ENCODE results near the gene ADAMTSL1.
"Not testable (repeated sequence)": the region's sequence is repeated elsewhere in the genome, so short reads cannot be mapped to it uniquely, and the experiment has no call there.

Gene ADAMTSL1

GRCh38 chr9:18874990-18875389 is 401.0 kb downstream of the ADAMTSL1 start:
- DNase-seq = not testable (repeated sequence)

DNA sequence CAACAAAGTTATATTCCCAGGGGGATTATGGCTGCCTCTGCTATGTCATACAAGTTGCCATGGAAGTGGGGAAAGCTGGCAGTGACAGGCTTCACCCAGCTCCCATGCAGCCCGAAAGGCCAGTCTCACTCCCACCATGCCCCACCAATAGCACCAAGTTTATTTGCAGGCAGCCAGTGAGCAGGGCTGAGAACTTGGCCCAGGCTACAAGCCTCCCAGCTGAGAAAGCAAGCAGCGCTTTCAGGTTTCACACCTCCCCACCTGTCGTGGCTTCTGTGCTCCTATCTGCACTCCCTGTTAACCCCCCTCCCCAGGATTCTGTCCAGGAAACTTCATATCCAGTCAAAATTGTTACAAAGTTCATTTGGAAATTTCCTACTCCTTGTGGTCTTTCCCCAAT is 404.0 kb downstream of the ADAMTSL1 start:
- no peak for DNase-seq

DNA sequence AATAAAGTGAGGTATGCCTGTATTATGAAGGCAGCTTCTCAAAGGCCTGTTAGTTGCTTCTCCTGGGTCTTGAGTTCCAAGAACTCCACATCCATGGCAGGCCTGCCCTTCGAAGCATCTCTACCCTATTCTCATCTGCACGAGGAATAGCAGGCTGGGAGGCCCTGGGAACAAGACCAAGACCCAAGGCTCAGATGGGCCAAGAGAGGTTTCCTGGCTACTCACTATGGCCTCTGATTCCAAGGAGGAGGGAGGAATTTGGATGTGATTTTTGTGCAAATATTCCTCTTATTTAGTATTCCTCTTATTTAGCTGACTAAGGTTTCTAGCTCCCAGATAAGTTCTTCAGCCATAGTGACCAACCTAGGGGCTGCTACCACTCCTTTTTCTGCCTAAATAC is 407.8 kb downstream of the ADAMTSL1 start:
- DNase-seq = no peak

GRCh38 chr9:18887546-18887945 is 413.6 kb downstream of the ADAMTSL1 start:
- DNase-seq = no peak

DNA sequence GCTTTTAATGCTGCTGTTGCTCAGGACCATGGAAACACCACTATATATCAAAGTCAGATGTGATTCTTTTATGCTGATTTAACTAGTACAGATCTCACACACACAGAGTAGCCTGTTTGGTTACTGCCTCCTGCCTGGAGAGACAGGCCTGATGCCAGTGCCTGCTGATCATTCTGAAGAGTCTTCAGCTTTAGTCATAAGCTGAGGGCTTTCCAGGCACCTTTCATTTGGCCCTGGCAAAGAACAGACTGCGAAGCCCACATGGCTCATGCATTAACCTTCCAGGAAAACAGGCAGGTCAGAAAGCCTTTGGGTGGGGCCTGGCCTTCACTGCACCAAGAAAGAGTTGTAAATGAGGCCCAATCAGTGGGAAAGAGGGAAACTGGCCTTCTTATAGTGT is 414.3 kb downstream of the ADAMTSL1 start:
- DNase-seq = no peak

DNA sequence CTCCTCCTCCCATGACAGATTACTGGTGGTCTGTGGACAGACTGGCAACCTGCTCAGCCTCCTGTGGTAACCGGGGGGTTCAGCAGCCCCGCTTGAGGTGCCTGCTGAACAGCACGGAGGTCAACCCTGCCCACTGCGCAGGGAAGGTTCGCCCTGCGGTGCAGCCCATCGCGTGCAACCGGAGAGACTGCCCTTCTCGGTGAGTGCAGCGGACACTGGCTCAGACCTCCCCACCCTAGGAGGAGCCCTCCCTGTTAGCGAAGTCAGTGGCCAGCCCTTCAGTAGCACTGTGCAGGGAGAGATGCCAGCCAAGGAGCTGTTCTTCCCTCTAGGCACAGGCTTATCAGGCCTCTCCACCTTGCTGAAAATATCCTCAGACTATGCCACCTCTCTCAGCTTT is 415.6 kb downstream of the ADAMTSL1 start:
- no peak for DNase-seq

GRCh38 chr9:18890372-18890771 is 416.4 kb downstream of the ADAMTSL1 start:
- no peak for DNase-seq

- no peak for DNase-seq
Observed at GRCh38 chr9:18891946-18892670, 418.2 kb downstream of the ADAMTSL1 start.

GRCh38 chr9:18893046-18893445 is 419.1 kb downstream of the ADAMTSL1 start:
- peak; percentile 44 for DNase-seq

DNA sequence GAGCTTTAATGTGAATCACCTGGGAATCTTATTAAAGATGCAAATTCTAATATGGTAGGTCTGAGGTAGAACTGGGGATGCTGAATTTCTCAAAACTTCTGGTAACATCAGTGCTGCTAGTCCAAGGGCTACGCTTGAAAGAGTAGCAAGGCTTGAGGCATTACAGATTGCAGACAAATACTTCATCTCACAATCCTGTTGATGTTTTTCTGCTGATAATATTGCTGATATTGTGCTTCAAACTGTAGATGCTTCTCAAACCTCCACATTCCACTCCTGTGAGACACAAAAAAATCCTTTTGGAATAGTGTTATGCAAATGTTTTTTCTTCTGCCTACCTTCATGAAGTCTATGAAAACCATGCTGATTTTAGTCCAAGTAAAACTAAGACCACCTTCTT is 419.5 kb downstream of the ADAMTSL1 start:
- DNase-seq = no peak

- no peak for DNase-seq
Observed at GRCh38 chr9:18896004-18896403, 422.1 kb downstream of the ADAMTSL1 start.

DNA sequence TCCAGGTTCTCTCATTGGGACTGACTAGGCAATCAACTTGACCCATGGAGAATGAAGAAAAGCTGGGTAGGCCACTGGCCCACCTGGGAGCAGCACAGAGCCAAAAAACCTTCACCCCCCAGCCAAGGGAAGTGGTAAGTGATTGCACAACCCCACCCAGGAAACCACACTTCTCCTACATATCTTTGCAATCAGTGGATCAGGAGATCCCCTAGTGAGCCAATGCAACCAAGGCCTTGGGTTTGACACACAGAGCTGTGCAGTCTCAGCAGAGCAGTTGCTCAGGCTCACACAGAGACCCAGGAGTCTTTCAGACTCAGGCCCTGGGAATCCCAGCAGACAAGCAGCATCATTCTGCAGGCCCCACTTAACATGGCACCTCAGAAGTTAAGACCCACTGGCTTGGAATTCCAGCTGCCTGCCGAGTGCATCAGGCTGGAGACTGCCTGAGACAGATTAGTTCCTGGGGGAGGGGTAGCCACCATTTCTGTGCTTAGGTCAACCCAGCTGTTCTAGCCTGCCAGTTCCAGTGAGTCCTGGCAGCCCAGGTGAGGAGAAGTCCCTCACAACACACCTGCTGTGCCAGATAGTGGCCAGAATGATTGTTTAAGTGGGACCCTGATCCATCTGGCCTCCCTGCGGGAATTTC is 422.7 kb downstream of the ADAMTSL1 start:
- DNase-seq = no peak

GRCh38 chr9:18903450-18903849 is 429.5 kb downstream of the ADAMTSL1 start:
- no peak for DNase-seq

- no peak for DNase-seq
Observed at GRCh38 chr9:18905028-18905882, 431.3 kb downstream of the ADAMTSL1 start.

DNA sequence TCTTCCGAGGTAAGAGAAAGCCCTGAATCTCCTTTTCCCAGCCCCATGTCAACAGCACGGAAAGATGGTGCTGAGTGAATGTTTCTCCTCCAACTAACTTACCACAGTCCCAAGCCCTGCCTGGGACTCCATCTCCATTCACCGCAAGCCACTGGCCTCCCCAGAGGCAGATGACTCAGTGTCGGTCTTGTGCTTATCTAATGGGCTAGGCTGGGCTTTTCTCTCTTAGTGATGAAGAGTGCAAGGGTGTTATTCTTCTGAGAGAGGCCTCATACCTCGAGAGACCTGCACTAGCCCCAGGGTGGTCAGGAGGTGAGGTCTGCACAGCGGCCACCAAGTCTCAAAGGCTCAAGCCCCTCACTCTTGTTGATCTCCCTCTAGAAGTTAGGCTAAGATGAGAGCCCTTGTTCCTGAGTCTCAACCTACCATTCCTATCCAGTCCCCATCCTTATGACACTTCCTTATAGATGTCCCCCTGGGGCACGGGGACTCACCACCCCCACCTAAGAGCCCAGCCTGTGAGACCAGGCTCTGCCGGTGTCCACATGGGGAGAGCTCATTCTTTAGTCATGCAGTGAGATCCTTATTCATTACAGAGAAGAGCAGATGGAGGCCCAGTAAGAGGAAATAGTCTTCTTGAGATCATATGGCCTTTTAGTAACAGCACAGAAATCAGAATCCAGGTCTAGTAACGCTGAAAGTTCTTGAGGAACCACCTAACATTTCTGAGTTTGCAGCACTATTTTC is 432.1 kb downstream of the ADAMTSL1 start:
- DNase-seq = no peak

GRCh38 chr9:18906656-18907395 is 432.9 kb downstream of the ADAMTSL1 start:
- no peak for DNase-seq

DNA sequence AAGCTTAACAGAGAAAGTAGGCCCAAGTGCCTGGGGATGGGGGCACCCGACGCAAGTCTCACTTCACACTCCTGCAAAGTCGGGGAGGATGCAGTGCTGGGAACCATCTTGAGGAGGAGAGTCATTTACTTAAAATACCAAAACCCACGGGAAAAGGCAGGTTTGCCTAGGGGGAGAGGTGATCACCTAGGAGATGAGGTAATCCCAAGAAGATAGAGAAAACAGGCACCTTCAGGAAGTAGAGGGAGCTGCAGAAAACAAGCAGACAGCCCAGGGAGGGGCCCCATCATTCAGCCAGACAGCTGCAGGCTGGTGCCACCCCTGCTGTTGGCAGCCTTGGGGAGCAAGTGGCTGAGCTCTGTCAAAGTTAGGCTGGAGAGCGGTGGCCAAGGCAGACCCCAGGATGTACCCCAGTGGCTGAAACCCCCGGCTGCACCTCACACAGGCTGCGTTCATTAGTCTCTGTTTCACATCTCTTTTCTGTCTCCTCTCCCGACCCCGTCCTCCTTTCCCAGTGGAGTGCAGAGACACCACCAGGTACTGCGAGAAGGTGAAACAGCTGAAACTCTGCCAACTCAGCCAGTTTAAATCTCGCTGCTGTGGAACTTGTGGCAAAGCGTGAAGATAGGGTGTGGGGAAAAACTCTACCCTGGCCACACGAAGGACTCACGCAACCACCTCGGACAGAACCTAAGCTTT is 434.1 kb downstream of the ADAMTSL1 start:
- no peak for DNase-seq

DNA sequence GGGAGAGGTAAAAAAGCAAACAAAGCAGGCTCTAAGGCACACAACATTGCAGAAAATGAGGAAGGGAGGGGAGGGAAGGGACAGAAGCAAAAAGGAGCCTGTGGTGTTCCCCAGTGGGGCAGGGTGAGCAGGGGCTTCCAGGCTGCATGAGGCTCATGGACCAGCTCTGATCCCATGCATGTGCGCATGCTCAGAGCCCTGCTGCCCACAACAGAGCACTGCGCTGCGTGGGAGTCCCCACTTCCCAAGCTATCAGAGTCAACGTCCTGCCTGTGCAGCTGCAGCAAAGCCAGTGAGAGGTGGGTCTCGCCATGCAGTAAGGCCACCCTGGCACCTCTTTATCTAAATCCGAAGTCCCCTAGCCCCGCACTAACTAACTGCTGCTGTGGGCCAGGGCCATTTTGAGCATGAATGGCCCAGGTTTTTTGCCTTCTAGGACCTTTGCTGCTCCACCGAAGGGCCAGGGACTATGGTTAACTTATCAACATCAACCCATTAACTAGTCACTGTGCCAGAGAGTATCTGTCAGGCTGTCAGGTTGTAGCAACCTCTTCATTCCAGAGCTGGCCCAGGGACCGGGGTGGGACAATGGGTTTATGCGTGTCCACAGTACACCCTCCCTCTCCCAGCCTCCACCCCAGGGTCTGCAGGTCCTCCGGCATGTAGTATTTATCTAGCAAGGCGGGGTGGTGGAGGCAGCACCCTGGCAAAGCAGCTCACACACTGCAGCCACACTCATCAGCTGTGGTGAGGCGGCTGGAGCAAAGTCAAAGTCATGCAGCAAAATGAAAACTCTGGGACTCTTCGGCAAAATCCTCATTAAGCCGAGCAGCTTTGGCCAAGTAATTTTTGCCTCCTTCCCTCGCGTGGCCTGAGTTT is 435.4 kb downstream of the ADAMTSL1 start:
- no peak for DNase-seq

- no peak for DNase-seq
Observed at GRCh38 chr9:18910435-18910834, 436.5 kb downstream of the ADAMTSL1 start.

- DNase-seq = peak; percentile 83
Observed at GRCh38 chr9:18910916-18911315, 437.0 kb downstream of the ADAMTSL1 start.
